Breast epithelium (tissue), 3 donors: ENCODE data around the gene OBSCN.

Experiments
- POLR2A ChIP-seq: fragments of 450-650 bp; IDR thresholded peaks from one replicate; pipeline ENCODE4 v1.6.1; 2016; ENCODE audit warnings: antibody characterized with exemption, mild to moderate bottlenecking, moderate library complexity
- POLR2AphosphoS5 ChIP-seq, 3 donors: sonication (generic); formaldehyde crosslinking; IDR thresholded peaks; one replicate each; pipeline ENCODE4 v1.6.1; 2017; ENCODE audit warnings: antibody characterized with exemption in 3 of 3
- TF ChIP-seq, protein P1 (sequence below), 3 donors: fragments of 450-650 bp; IDR thresholded peaks; one replicate each; pipeline ENCODE4 v1.5.1; 2016 to 2017; ENCODE audit warnings: antibody characterized with exemption in 3 of 3, mild to moderate bottlenecking in 3 of 3, moderate library complexity in 3 of 3

GRCh38 chr1:228316589-228317387 lies 108.9 kb downstream of the OBSCN start:
- TF ChIP-seq, protein P1, sequence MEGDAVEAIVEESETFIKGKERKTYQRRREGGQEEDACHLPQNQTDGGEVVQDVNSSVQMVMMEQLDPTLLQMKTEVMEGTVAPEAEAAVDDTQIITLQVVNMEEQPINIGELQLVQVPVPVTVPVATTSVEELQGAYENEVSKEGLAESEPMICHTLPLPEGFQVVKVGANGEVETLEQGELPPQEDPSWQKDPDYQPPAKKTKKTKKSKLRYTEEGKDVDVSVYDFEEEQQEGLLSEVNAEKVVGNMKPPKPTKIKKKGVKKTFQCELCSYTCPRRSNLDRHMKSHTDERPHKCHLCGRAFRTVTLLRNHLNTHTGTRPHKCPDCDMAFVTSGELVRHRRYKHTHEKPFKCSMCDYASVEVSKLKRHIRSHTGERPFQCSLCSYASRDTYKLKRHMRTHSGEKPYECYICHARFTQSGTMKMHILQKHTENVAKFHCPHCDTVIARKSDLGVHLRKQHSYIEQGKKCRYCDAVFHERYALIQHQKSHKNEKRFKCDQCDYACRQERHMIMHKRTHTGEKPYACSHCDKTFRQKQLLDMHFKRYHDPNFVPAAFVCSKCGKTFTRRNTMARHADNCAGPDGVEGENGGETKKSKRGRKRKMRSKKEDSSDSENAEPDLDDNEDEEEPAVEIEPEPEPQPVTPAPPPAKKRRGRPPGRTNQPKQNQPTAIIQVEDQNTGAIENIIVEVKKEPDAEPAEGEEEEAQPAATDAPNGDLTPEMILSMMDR (IDR thresholded peaks at IDR 0.05): no peak
- no peak for TF ChIP-seq POLR2AphosphoS5 (IDR thresholded peaks at IDR 0.05)
- no peak for TF ChIP-seq POLR2A
